Neural cell (in vitro differentiated cells): ENCODE data around the gene SFN. TPM values are rescaled to one million over a fixed set of nuclear protein-coding genes. Genes with fewer than 3 reads are reported as not detected.

ENCODE experiments used
- H2AFZ ChIP-seq: fragments of 200-600, 300-800 bp; sonication (generic), shearing (Covaris generic); 2 replicates; pipeline ENCODE4 v1.6.0; 2014; ENCODE audit warnings: low read depth, mild to moderate bottlenecking, antibody characterized with exemption, low read length, moderate library complexity
- H3F3A ChIP-seq: fragments of 200-600 bp; shearing (Covaris generic); 2 replicates; pipeline ENCODE4 v1.6.1; 2016; ENCODE audit warnings: mild to moderate bottlenecking, moderate library complexity, mixed read lengths, antibody characterized with exemption, low read length; ENCODE audit not compliant: insufficient read depth, poor library complexity, severe bottlenecking
- H3K27ac ChIP-seq: fragments of 200-600, 300-800 bp; sonication (generic), shearing (Covaris generic); 2 replicates; pipeline ENCODE4 v1.5.1; 2014; ENCODE audit warnings: mild to moderate bottlenecking, low read length, moderate library complexity
- H3K27me3 ChIP-seq: fragments of 300-800, 200-600 bp; sonication (generic), shearing (Covaris generic); 2 replicates; pipeline ENCODE4 v1.6.0; 2014; ENCODE audit warnings: mild to moderate bottlenecking, low read depth, low read length, moderate library complexity; ENCODE audit not compliant: insufficient read depth
- H3K36me3 ChIP-seq: fragments of 300-800, 200-600 bp; sonication (generic), shearing (Covaris generic); 2 replicates; pipeline ENCODE4 v1.5.1; 2014; ENCODE audit warnings: mild to moderate bottlenecking, antibody characterized with exemption, low read length, moderate library complexity; ENCODE audit not compliant: insufficient read depth
- H3K4me2 ChIP-seq: fragments of 300-800, 200-600 bp; sonication (generic), shearing (Covaris generic); 2 replicates; pipeline ENCODE4 v1.6.0; 2014; ENCODE audit warnings: mild to moderate bottlenecking, low read length
- H3K4me3 ChIP-seq: fragments of 300-800, 200-600 bp; sonication (generic), shearing (Covaris generic); 2 replicates; pipeline ENCODE4 v1.5.1; 2014; ENCODE audit warnings: mild to moderate bottlenecking, low read length, moderate library complexity
- H3K79me2 ChIP-seq: fragments of 200-600 bp; shearing (Covaris generic); replicated peaks from 2 replicates; pipeline ENCODE4 v1.6.0; 2014; ENCODE audit warnings: mild to moderate bottlenecking, low read length, moderate library complexity; ENCODE audit not compliant: insufficient read depth
- H3K9ac ChIP-seq: fragments of 300-800, 200-600 bp; sonication (generic), shearing (Covaris generic); 2 replicates; pipeline ENCODE4 v1.6.1; 2016; ENCODE audit warnings: mild to moderate bottlenecking, low read length, mixed read lengths
- H3K9me2 ChIP-seq: fragments of 200-600 bp; shearing (Covaris generic); 2 replicates; pipeline ENCODE4 v1.6.1; 2016; ENCODE audit warnings: mild to moderate bottlenecking, low read length, mixed read lengths; ENCODE audit not compliant: insufficient read depth
- H3K9me3 ChIP-seq: fragments of 200-600, 300-800 bp; sonication (generic), shearing (Covaris generic); 2 replicates; pipeline ENCODE4 v1.6.1; 2016; ENCODE audit warnings: mild to moderate bottlenecking, mixed run types, low read length, moderate library complexity, mixed read lengths
- H4K20me1 ChIP-seq: fragments of 200-600 bp; shearing (Covaris generic); 2 replicates; pipeline ENCODE4 v1.6.1; 2016; ENCODE audit warnings: mild to moderate bottlenecking, mixed run types; ENCODE audit not compliant: insufficient read depth
- EP300 ChIP-seq: fragments of 450-650 bp; conservative IDR thresholded peaks from 2 replicates; pipeline ENCODE4 v1.6.1; 2014; ENCODE audit warnings: antibody characterized with exemption, mild to moderate bottlenecking, moderate library complexity; ENCODE audit not compliant: poor library complexity, severe bottlenecking
- MXI1 ChIP-seq: fragments of 450-650 bp; conservative IDR thresholded peaks from 2 replicates; pipeline ENCODE4 v1.6.1; 2014; ENCODE audit warnings: antibody characterized with exemption, mild to moderate bottlenecking; ENCODE audit not compliant: poor library complexity, severe bottlenecking
- POLR2AphosphoS5 ChIP-seq: IDR thresholded peaks from 2 replicates; pipeline ENCODE4 v1.6.1; 2012
- RAD21 ChIP-seq: fragments of 450-650 bp; conservative IDR thresholded peaks from 2 replicates; pipeline ENCODE4 v1.6.1; 2014; ENCODE audit warnings: antibody characterized with exemption, mild to moderate bottlenecking, moderate library complexity
- REST ChIP-seq: IDR thresholded peaks from 2 replicates; pipeline ENCODE4 v1.6.1; 2012; ENCODE audit warnings: borderline replicate concordance
- SMC3 ChIP-seq: fragments of 450-650 bp; conservative IDR thresholded peaks from 2 replicates; pipeline ENCODE4 v1.6.1; 2014; ENCODE audit warnings: antibody characterized with exemption, mild to moderate bottlenecking, moderate library complexity; ENCODE audit not compliant: poor library complexity
- TAF1 ChIP-seq: IDR thresholded peaks from 2 replicates; pipeline ENCODE4 v1.6.1; 2012; ENCODE audit warnings: low read depth
- polyA plus RNA-seq: library from polyadenylated mRNA; depleted of rRNA; stranded (reverse); fragments of >200 nt; gene quantifications from 2 replicates; pipeline ENCODE4 v1.2.3, GENCODE V29; 2014
- TF ChIP-seq, protein P1 (sequence below): fragments of 450-650 bp; IDR thresholded peaks from 2 replicates; pipeline ENCODE4 v1.5.1; 2014; ENCODE audit warnings: antibody characterized with exemption, mild to moderate bottlenecking, moderate library complexity; ENCODE audit not compliant: poor library complexity, severe bottlenecking

Gene SFN
- polyA plus RNA-seq, 1 donor from 2014 or later = 0.25 TPM

DNA sequence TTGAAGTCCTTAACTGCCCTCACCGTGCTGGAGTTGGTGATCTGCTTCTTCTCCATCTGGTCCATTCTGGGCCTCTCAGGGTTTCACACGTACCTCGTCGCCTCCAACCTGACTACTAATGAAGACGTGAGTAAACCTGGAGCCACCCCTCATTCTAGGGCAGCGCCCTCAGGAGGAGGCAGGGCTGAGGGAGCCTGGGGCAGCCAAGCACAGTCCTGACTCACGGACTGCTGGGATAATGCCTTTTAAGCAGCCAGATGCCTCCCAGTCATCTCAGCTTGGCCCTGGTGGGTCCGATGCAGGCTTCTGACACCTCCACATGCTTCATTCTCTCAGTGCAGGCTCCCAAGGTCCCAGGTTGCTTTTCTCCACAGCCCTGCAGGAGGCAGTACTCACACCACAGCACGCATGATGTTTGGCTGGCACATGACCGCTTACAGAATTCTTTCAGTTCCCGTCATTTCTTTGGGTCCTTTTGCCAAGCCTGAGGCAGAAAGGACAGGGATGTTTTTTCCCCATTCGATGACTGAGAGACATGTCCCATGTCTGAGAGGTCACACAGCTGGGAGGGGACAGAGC is 11.8 kb upstream of the SFN start:
- H3K4me2 ChIP-seq = no peak overlapping the region
- no peaks in the 10 kb centered on the region for H3F3A ChIP-seq
- H4K20me1 ChIP-seq = no peaks in the 10 kb centered on the region
- H3K9ac ChIP-seq = no peak overlapping the region
- TF ChIP-seq REST (no peak), EP300 (no peak), MXI1 (no peak), POLR2AphosphoS5 (no peak), TAF1 (no peak), RAD21 (no peak)
- H3K9me3 ChIP-seq = no peaks in the 10 kb centered on the region
- H2AFZ ChIP-seq = no peak overlapping the region
- no peaks in the 10 kb centered on the region for H3K27me3 ChIP-seq
- H3K27ac ChIP-seq = no peak overlapping the region
- H3K36me3 ChIP-seq = no peaks in the 10 kb centered on the region
- H3K4me3 ChIP-seq = no peak overlapping the region
- no peaks in the 10 kb centered on the region for H3K79me2 ChIP-seq
- H3K9me2 ChIP-seq = no peaks in the 10 kb centered on the region

DNA sequence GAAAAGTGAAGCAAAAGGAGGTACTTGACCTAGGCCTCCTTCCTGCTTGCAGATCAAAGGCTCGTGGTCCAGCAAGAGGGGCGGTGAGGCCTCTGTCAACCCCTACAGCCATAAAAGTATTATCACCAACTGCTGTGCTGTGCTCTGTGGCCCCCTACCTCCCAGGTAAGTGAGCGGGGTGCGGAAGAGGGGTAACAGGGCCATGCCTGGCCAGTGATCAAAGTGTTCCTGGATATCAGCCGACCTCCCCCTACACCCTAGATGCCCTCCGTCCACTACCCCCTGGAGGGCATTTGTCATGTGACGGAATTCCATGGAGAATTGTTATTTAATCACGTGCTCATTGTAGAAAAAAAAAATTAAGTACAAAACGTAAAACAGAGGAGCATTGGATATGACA is 10.2 kb upstream of the SFN start:
- TF ChIP-seq TAF1 = no peak
- no peak for TF ChIP-seq REST
- no peak overlapping the region for H3K4me3 ChIP-seq
- H3K9me2 ChIP-seq = no peaks in the 10 kb centered on the region
- H2AFZ ChIP-seq = no peak overlapping the region
- no peaks in the 10 kb centered on the region for H3K9me3 ChIP-seq
- no peaks in the 10 kb centered on the region for H3K27me3 ChIP-seq
- no peaks in the 10 kb centered on the region for H3K79me2 ChIP-seq
- H3F3A ChIP-seq = no peaks in the 10 kb centered on the region
- H3K4me2 ChIP-seq = no peak overlapping the region
- no peak overlapping the region for H3K9ac ChIP-seq
- H3K27ac ChIP-seq = no peak overlapping the region
- no peaks in the 10 kb centered on the region for H3K36me3 ChIP-seq
- no peaks in the 10 kb centered on the region for H4K20me1 ChIP-seq

DNA sequence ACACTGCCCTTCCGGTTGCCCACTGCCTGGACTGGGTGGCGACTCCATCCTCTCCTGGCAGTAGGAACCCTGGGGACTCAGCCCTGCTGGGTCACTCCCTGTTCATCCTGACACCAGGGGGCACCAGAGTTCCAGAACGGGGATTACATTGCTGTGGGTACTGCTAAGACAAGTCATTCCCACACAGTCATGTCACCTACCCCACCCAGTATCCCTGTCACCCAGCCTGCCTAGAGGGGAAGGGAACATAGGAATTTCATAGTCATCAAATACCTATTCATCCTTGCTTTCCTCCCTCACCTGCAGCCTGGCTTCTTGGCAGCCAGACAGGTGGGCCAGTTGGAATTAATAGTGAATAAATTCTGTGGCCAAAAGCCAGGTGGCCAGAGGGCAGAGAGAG is 9.8 kb upstream of the SFN start:
- TF ChIP-seq REST (no peak), SMC3 (peak; percentile 59), EP300 (no peak), RAD21 (peak; percentile 37), MXI1 (no peak)
- TF ChIP-seq, protein P1, sequence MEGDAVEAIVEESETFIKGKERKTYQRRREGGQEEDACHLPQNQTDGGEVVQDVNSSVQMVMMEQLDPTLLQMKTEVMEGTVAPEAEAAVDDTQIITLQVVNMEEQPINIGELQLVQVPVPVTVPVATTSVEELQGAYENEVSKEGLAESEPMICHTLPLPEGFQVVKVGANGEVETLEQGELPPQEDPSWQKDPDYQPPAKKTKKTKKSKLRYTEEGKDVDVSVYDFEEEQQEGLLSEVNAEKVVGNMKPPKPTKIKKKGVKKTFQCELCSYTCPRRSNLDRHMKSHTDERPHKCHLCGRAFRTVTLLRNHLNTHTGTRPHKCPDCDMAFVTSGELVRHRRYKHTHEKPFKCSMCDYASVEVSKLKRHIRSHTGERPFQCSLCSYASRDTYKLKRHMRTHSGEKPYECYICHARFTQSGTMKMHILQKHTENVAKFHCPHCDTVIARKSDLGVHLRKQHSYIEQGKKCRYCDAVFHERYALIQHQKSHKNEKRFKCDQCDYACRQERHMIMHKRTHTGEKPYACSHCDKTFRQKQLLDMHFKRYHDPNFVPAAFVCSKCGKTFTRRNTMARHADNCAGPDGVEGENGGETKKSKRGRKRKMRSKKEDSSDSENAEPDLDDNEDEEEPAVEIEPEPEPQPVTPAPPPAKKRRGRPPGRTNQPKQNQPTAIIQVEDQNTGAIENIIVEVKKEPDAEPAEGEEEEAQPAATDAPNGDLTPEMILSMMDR = peak; percentile 60
- H3K36me3 ChIP-seq = no peaks in the 10 kb centered on the region

More for the DNA sequence above, 9.8 kb upstream of the SFN start:
- Histone ChIP-seq H3K4me2 (no peak overlapping the region), H3K9me3 (no peaks in the 10 kb centered on the region), H3K4me3 (no peak overlapping the region), H3K27ac (no peak overlapping the region), H4K20me1 (no peaks in the 10 kb centered on the region), H2AFZ (no peak overlapping the region), H3F3A (no peaks in the 10 kb centered on the region), H3K9me2 (no peaks in the 10 kb centered on the region), H3K79me2 (no peaks in the 10 kb centered on the region), H3K27me3 (no peaks in the 10 kb centered on the region), H3K9ac (no peak overlapping the region)
